GM12878 (cell line): ENCODE measurements around the gene CLSTN2. TPM values are rescaled to one million over a fixed set of nuclear protein-coding genes. Genes with fewer than 3 reads are reported as not detected.

ENCODE experiments used
- ATAC-seq: fragments of 200-7000 bp; cut with Tn5 transposase; 3 replicates; pipeline ENCODE4 v1.9.1; 2020; ENCODE audit warnings: mild to moderate bottlenecking, moderate library complexity
- BruUV-seq: library from RNA; stranded (reverse); fragments of 400-500 nt; replicated peaks from 2 replicates; lab custom pipeline; 2021; lab: Mats Ljungman, UMichigan
- CTCF ChIA-PET: fragments of 300-600 bp; sonication (Branson Sonifier 250); formaldehyde crosslinking; extraction: SDS; loops from one replicate; lab custom pipeline; 2021; ENCODE audit warnings: inconsistent platforms; lab: Yijun Ruan, JAX
- POLR2A ChIA-PET: fragments of 350-600 bp; formaldehyde crosslinking; extraction: SDS; loops from one replicate; lab custom pipeline; 2021; ENCODE audit warnings: inconsistent platforms; lab: Charles Lee
- RAD21 ChIA-PET: fragments of 300-600 bp; sonication (Branson Sonifier 250); formaldehyde crosslinking; loops from one replicate; lab custom pipeline; 2023; ENCODE audit warnings: antibody characterized with exemption; ENCODE audit not compliant: unreplicated experiment; lab: Charles Lee
- SMC1A ChIA-PET: fragments of 300-600 bp; sonication (Branson Sonifier 250); formaldehyde crosslinking; loops from one replicate; lab custom pipeline; 2023; ENCODE audit not compliant: unreplicated experiment, uncharacterized antibody; lab: Charles Lee
- DNase-seq: peaks from one replicate; pipeline ENCODE4 v3.0.0-alpha.2; 2011; ENCODE audit warnings: low read depth, low spot score
- FAIRE-seq: peaks from 3 replicates; lab custom pipeline; 2011; peaks lifted over from hg19 to GRCh38; lab: Jason Lieb, UNC
- H2AFZ ChIP-seq: 2 replicates; pipeline ENCODE4 v1.6.0; 2011; ENCODE audit warnings: low read depth, low read length, control low read depth; ENCODE audit not compliant: control insufficient read depth
- H3K27ac ChIP-seq: 2 replicates; pipeline ENCODE4 v1.5.1; 2011; ENCODE audit warnings: control low read depth; ENCODE audit not compliant: control insufficient read depth, insufficient read depth
- H3K27me3 ChIP-seq, 2 experiments: replicated peaks in 1 of 2; 2 replicates each; pipeline versions ENCODE4 v1.6.0 to v1.6.1; 2011; ENCODE audit warnings: low read length in 1 of 2; ENCODE audit not compliant: control insufficient read depth in 2 of 2, insufficient read depth in 2 of 2
- H3K36me3 ChIP-seq, 2 experiments: 2 replicates each; pipeline ENCODE4 v1.5.1; 2011; ENCODE audit warnings: low read length in 1 of 2; ENCODE audit not compliant: control insufficient read depth in 2 of 2, insufficient read depth in 2 of 2
- H3K4me1 ChIP-seq: 2 replicates; pipeline ENCODE4 v1.6.1; 2011; ENCODE audit warnings: mild to moderate bottlenecking, low read length, moderate library complexity, mixed read lengths; ENCODE audit not compliant: control insufficient read depth, insufficient read depth
- H3K4me2 ChIP-seq: 2 replicates; pipeline ENCODE4 v1.6.0; 2011; ENCODE audit warnings: control low read depth; ENCODE audit not compliant: control insufficient read depth, insufficient read depth
- H3K4me3 ChIP-seq: fragments of 200-600 bp; sonication (generic); 2 replicates; pipeline ENCODE4 v1.5.1; 2016
- H3K79me2 ChIP-seq: 2 replicates; pipeline ENCODE4 v1.6.0; 2011; ENCODE audit warnings: low read length; ENCODE audit not compliant: control insufficient read depth, insufficient read depth
- H3K9ac ChIP-seq: 2 replicates; pipeline ENCODE4 v1.8.0; 2011; ENCODE audit warnings: low read length, control low read depth, mixed read lengths; ENCODE audit not compliant: control insufficient read depth, insufficient read depth
- H3K9me3 ChIP-seq: replicated peaks from 3 replicates; pipeline ENCODE4 v1.5.1; 2011; ENCODE audit warnings: mild to moderate bottlenecking, low read length; ENCODE audit not compliant: control insufficient read depth, insufficient read depth
- H4K20me1 ChIP-seq: 2 replicates; pipeline ENCODE4 v1.6.0; 2011; ENCODE audit not compliant: control insufficient read depth, insufficient read depth
- BCL11A ChIP-seq: IDR thresholded peaks from 2 replicates; pipeline ENCODE4 v1.6.1; 2011; ENCODE audit warnings: low read depth, low read length
- FOS ChIP-seq: IDR thresholded peaks from 3 replicates; pipeline ENCODE4 v1.6.1; 2011; ENCODE audit warnings: borderline replicate concordance; ENCODE audit not compliant: insufficient read length; ENCODE audit errors: extremely low read depth
- GATAD2B ChIP-seq: fragments of 450-650 bp; conservative IDR thresholded peaks from 2 replicates; pipeline ENCODE4 v1.6.1; 2017; ENCODE audit warnings: low read depth, mild to moderate bottlenecking, moderate library complexity
- IKZF2 ChIP-seq, 2 experiments: fragments of 450-650 bp; IDR thresholded peaks; 2 replicates each; pipeline ENCODE4 v1.6.1; 2017; ENCODE audit warnings: mild to moderate bottlenecking in 2 of 2, moderate library complexity in 2 of 2
- KDM1A ChIP-seq: fragments of 200-600 bp; sonication (generic); IDR thresholded peaks from 2 replicates; pipeline ENCODE4 v1.6.1; 2016; ENCODE audit warnings: borderline replicate concordance
- LARP7 ChIP-seq: fragments of 450-650 bp; IDR thresholded peaks from 2 replicates; pipeline ENCODE4 v1.6.1; 2017; ENCODE audit warnings: mild to moderate bottlenecking
- NRF1 ChIP-seq: conservative IDR thresholded peaks from 2 replicates; pipeline ENCODE4 v1.6.1; 2011; ENCODE audit warnings: mild to moderate bottlenecking, low read depth, low read length, improper control_type of control experiment
- PKNOX1 ChIP-seq: fragments of 450-650 bp; IDR thresholded peaks from 2 replicates; pipeline ENCODE4 v1.6.1; 2016; ENCODE audit warnings: mild to moderate bottlenecking
- POLR2AphosphoS2 ChIP-seq: IDR thresholded peaks from 2 replicates; pipeline ENCODE4 v1.6.1; 2011; ENCODE audit warnings: low read depth, mild to moderate bottlenecking, low read length, improper control_type of control experiment, moderate library complexity
- SMC3 ChIP-seq: IDR thresholded peaks from 2 replicates; pipeline ENCODE4 v1.6.1; 2011; ENCODE audit warnings: low read length, improper control_type of control experiment, borderline replicate concordance
- SRF ChIP-seq, 2 experiments: IDR thresholded peaks; 2 replicates each; pipeline ENCODE4 v1.6.1; 2011; ENCODE audit warnings: low read depth in 2 of 2, low read length in 2 of 2, mild to moderate bottlenecking in 1 of 2, moderate library complexity in 1 of 2
- ZNF384 ChIP-seq: IDR thresholded peaks from 2 replicates; pipeline ENCODE4 v1.6.1; 2012; ENCODE audit warnings: low read depth, mild to moderate bottlenecking, low read length, improper control_type of control experiment, borderline replicate concordance
- WGBS: methylation state at CpG from one replicate; pipeline ENCODE4 v1.1.6; 2016; ENCODE audit warnings: low lambda C conversion rate; ENCODE audit not compliant: insufficient replicate concordance, insufficient coverage; ENCODE audit errors: missing lambda C conversion rate; 5-methylcytosine and 5-hydroxymethylcytosine counted together
- in situ Hi-C: fragments of 300-500 bp; cut with MboI; formaldehyde crosslinking; loops from 9 replicates; pipeline ENCODE4 v1.14.3; 2018; ENCODE audit warnings: mixed read lengths
- intact Hi-C: fragments of 100-400 bp; cut with micrococcal nuclease; formaldehyde crosslinking; loops from one replicate; pipeline ENCODE4 v1.14.2; 2022; ENCODE audit not compliant: unreplicated experiment
- polyA plus RNA-seq, 11 experiments: library from polyadenylated mRNA; depleted of rRNA in 4 of 11; unstranded in 6 of 11; stranded (reverse) in 5 of 11; fragments of >200 nt; fragmentation: Nextera tagmentation in 4 of 11; fragmentation: Illumina TruSeq in 1 of 11; extraction: Ambion mirVana in 4 of 11; extraction: Trizol in 1 of 11; gene quantifications; 1 replicate in 1 of 11; 2 replicates in 10 of 11; pipeline versions ENCODE4 v1.2.1 to v1.2.3, GENCODE V29; 2011 to 2016; ENCODE audit warnings: inconsistent platforms in 2 of 11, missing spikeins in 2 of 11, low read depth in 1 of 11
- total RNA-seq, 4 experiments: library from RNA; depleted of rRNA in 3 of 4; stranded (reverse); fragments of >200 nt in 3 of 4; fragmentation: Illumina TruSeq in 1 of 4; extraction: Trizol in 1 of 4; gene quantifications; 2 replicates each; pipeline versions ENCODE4 v1.2.1 to v1.2.3, GENCODE V29; 2013 to 2021
- TF ChIP-seq, protein P1 (sequence below): fragments of 450-650 bp; IDR thresholded peaks from 2 replicates; pipeline ENCODE4 v1.6.1; 2017; ENCODE audit warnings: antibody characterized with exemption, mild to moderate bottlenecking, moderate library complexity

The CLSTN2 gene
- total and polyA plus RNA-seq, 10 of the 15 experiments (the other 5 are each of a cell fraction or from before 2014, with no cell fraction given), result under 0.01 to 0.10 (median under 0.01) TPM; not detected in 5

DNA sequence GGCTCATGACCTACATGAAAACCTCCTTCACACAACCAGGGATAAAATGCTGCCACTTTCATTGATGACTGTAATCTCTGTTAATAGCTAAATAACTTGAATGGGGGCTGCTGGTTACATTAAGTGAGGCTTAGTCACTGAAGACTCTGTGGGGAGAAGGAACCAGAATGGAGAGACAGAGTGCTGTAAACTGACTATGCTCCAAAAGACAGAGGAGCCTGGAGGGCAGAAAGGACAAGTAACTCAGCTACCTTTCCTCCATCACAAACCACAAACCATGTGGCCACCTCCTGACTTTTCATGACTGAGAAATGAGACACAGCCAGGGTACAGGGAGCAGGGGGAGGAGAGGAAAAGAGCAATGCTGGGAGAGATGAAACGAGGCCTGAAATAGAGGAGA lies 645.8 kb downstream of the CLSTN2 start:
- Histone ChIP-seq H3K9ac (no peak overlapping the region), H3K79me2 (no peaks in the 10 kb centered on the region)
- DNase-seq, result no peak
- ATAC-seq, result no peak
- TF ChIP-seq FOS (no peak), LARP7 (no peak), SMC3 (no peak), SRF (IDR thresholded peaks at IDR 0.05; ENCODE audit: low read depth in 2 of 2, low read length in 2 of 2) (no peak), ZNF384 (no peak), POLR2AphosphoS2 (no peak), KDM1A (no peak)
- TF ChIP-seq, all 136 proteins: peak for 0
- in situ Hi-C loops (no loop called here), intact Hi-C loops (no loop called here)
- Histone ChIP-seq H2AFZ (no peak overlapping the region), H3K4me1 (no peaks in the 10 kb centered on the region), H3K4me2 (no peak overlapping the region), H4K20me1 (no peaks in the 10 kb centered on the region), H3K27me3 (no peaks in the 10 kb centered on the region; a peak in 3 of 4 replicates), H3K9me3 (no peaks in the 10 kb centered on the region), H3K27ac (no peak overlapping the region), H3K4me3 (no peak overlapping the region), H3K36me3 (no peaks in the 10 kb centered on the region)
- RAD21 ChIA-PET, result no interaction called here
- SMC1A ChIA-PET, result interaction anchor here (1.4 kb wide), 1 partner anchor 146 kb away, joined by 3 read pairs; no protein-coding TSS in a partner anchor
- 14% methylated on average over 1 of the region's 1 CpG for WGBS
- CTCF ChIA-PET, result interaction anchor here (0.8 to 1.7 kb wide), 2 partner anchors 9 to 16 kb away, joined by 3 to 4 read pairs; no protein-coding TSS in a partner anchor
- no TSS peak for BruUV-seq
- FAIRE-seq, result no peak
- POLR2A ChIA-PET, result no interaction called here

- no peaks in the 10 kb centered on the region for H3K36me3 ChIP-seq
- ChIA-PET SMC1A (no interaction called here), POLR2A (no interaction called here), RAD21 (no interaction called here), CTCF (no interaction called here)
- DNase-seq (no peak), ATAC-seq (no peak), FAIRE-seq (no peak)
- in situ Hi-C loops, result no loop called here
- no peak overlapping the region for H2AFZ ChIP-seq
- no peaks in the 10 kb centered on the region for H3K79me2 ChIP-seq
- H3K4me3 ChIP-seq, result no peak overlapping the region
- H3K27me3 ChIP-seq, result no peaks in the 10 kb centered on the region; a peak in 2 of 4 replicates
- H3K9ac ChIP-seq, result no peak overlapping the region
- H3K27ac ChIP-seq, result no peak overlapping the region
- H3K4me2 ChIP-seq, result no peak overlapping the region
- H4K20me1 ChIP-seq, result no peaks in the 10 kb centered on the region
- intact Hi-C loops, result no loop called here
- BruUV-seq, result no TSS peak
- no peaks in the 10 kb centered on the region for H3K9me3 ChIP-seq
- no peaks in the 10 kb centered on the region for H3K4me1 ChIP-seq
- 0% methylated on average over 1 of the region's 1 CpG for WGBS
- TF ChIP-seq, protein P1, sequence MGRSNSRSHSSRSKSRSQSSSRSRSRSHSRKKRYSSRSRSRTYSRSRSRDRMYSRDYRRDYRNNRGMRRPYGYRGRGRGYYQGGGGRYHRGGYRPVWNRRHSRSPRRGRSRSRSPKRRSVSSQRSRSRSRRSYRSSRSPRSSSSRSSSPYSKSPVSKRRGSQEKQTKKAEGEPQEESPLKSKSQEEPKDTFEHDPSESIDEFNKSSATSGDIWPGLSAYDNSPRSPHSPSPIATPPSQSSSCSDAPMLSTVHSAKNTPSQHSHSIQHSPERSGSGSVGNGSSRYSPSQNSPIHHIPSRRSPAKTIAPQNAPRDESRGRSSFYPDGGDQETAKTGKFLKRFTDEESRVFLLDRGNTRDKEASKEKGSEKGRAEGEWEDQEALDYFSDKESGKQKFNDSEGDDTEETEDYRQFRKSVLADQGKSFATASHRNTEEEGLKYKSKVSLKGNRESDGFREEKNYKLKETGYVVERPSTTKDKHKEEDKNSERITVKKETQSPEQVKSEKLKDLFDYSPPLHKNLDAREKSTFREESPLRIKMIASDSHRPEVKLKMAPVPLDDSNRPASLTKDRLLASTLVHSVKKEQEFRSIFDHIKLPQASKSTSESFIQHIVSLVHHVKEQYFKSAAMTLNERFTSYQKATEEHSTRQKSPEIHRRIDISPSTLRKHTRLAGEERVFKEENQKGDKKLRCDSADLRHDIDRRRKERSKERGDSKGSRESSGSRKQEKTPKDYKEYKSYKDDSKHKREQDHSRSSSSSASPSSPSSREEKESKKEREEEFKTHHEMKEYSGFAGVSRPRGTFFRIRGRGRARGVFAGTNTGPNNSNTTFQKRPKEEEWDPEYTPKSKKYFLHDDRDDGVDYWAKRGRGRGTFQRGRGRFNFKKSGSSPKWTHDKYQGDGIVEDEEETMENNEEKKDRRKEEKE, result no peak
- TF ChIP-seq GATAD2B (no peak), ZNF384 (no peak), PKNOX1 (no peak), BCL11A (no peak), NRF1 (no peak), IKZF2 (IDR thresholded peaks at IDR 0.05) (no peak)
Observed at GRCh38 chr3:140584549-140584948, 649.6 kb downstream of the CLSTN2 start.
